SU-DHL-6 (cell line): ENCODE results near the gene GABRA5.

Experiments used
- H2AFZ ChIP-seq: fragments of 200-600 bp; sonication (generic); 2 replicates; pipeline ENCODE4 v1.6.1; 2014; ENCODE audit warnings: low read depth, mild to moderate bottlenecking, moderate library complexity, mixed read lengths, antibody characterized with exemption, low read length; ENCODE audit not compliant: severe bottlenecking
- H3F3A ChIP-seq: fragments of 200-600 bp; shearing (Covaris generic); 2 replicates; pipeline ENCODE4 v1.6.0; 2016; ENCODE audit warnings: antibody characterized with exemption, mild to moderate bottlenecking; ENCODE audit not compliant: insufficient read depth
- H3K27ac ChIP-seq: fragments of 200-600 bp; sonication (generic); 2 replicates; pipeline ENCODE4 v1.5.1; 2016; ENCODE audit warnings: low read depth, mild to moderate bottlenecking, low read length, moderate library complexity, mixed read lengths
- H3K27me3 ChIP-seq: fragments of 200-600 bp; sonication (generic), shearing (Covaris generic); 2 replicates; pipeline ENCODE4 v1.6.0; 2014; ENCODE audit warnings: mild to moderate bottlenecking, low read length
- H3K36me3 ChIP-seq: fragments of 200-600 bp; sonication (generic); 2 replicates; pipeline ENCODE4 v1.6.1; 2014; ENCODE audit warnings: mild to moderate bottlenecking, low read length, mixed read lengths
- H3K4me2 ChIP-seq: fragments of 300-600, 200-600 bp; shearing (Covaris generic), sonication (generic); 2 replicates; pipeline ENCODE4 v1.6.0; 2014; ENCODE audit warnings: low read length, low read depth, mild to moderate bottlenecking; ENCODE audit not compliant: poor library complexity, severe bottlenecking
- H3K4me3 ChIP-seq: fragments of 200-600 bp; sonication (generic); 2 replicates; pipeline ENCODE4 v1.5.1; 2014; ENCODE audit warnings: antibody characterized with exemption, low read length, mild to moderate bottlenecking, mixed read lengths; ENCODE audit not compliant: insufficient read depth, poor library complexity, severe bottlenecking
- H3K79me2 ChIP-seq: fragments of 200-600 bp; sonication (generic); 2 replicates; pipeline ENCODE4 v1.6.1; 2014; ENCODE audit warnings: mild to moderate bottlenecking, low read length, moderate library complexity; ENCODE audit not compliant: insufficient read depth
- H3K9ac ChIP-seq: fragments of 200-600 bp; sonication (generic); 2 replicates; pipeline ENCODE4 v1.7.0; 2014; ENCODE audit warnings: mild to moderate bottlenecking, low read length
- H3K9me2 ChIP-seq: fragments of 200-600 bp; sonication (generic); replicated peaks from 2 replicates; pipeline ENCODE4 v1.6.1; 2014; ENCODE audit warnings: low read length; ENCODE audit not compliant: insufficient read depth
- H3K9me3 ChIP-seq: fragments of 200-600 bp; sonication (generic); 2 replicates; pipeline ENCODE4 v1.6.1; 2014; ENCODE audit warnings: low read length, mixed read lengths; ENCODE audit not compliant: insufficient read depth
- H4K20me1 ChIP-seq: fragments of 200-600 bp; sonication (generic); 2 replicates; pipeline ENCODE4 v1.6.1; 2014; ENCODE audit warnings: low read depth, mild to moderate bottlenecking, antibody characterized with exemption, low read length, moderate library complexity, mixed read lengths
- CTCF ChIP-seq: fragments of 200-600 bp; sonication (generic); IDR thresholded peaks from one replicate; pipeline ENCODE4 v1.5.1; 2017; ENCODE audit warnings: antibody characterized with exemption, mild to moderate bottlenecking, low read length, moderate library complexity; ENCODE audit not compliant: insufficient read depth, poor library complexity, severe bottlenecking
- EZH2phosphoT487 ChIP-seq: fragments of 200-600 bp; sonication (generic), shearing (Covaris generic); conservative IDR thresholded peaks from 2 replicates; pipeline ENCODE4 v1.6.1; 2018; ENCODE audit warnings: mild to moderate bottlenecking, antibody characterized with exemption, low read length, moderate library complexity, mixed read lengths

Gene GABRA5

GRCh38 chr15:26870346-26870745 is 3.5 kb downstream of the GABRA5 start:
- Histone ChIP-seq H3K27ac (no peak overlapping the region), H3K27me3 (no peaks in the 10 kb centered on the region), H4K20me1 (no peaks in the 10 kb centered on the region), H2AFZ (no peak overlapping the region), H3K4me3 (no peak overlapping the region), H3F3A (no peaks in the 10 kb centered on the region), H3K9me2 (no peaks in the 10 kb centered on the region), H3K36me3 (no peaks in the 10 kb centered on the region), H3K9me3 (no peaks in the 10 kb centered on the region), H3K9ac (no peak overlapping the region), H3K79me2 (no peaks in the 10 kb centered on the region), H3K4me2 (no peak overlapping the region)
- TF ChIP-seq EZH2phosphoT487 (no peak), CTCF (no peak)

GRCh38 chr15:26872206-26872605 is 5.3 kb downstream of the GABRA5 start:
- Histone ChIP-seq H3K4me2 (no peak overlapping the region), H3K4me3 (no peak overlapping the region), H3K9ac (no peak overlapping the region), H3K79me2 (no peaks in the 10 kb centered on the region), H3F3A (no peaks in the 10 kb centered on the region), H3K9me3 (no peaks in the 10 kb centered on the region), H3K27me3 (no peaks in the 10 kb centered on the region), H2AFZ (no peak overlapping the region), H3K9me2 (no peaks in the 10 kb centered on the region), H4K20me1 (no peaks in the 10 kb centered on the region), H3K27ac (no peak overlapping the region), H3K36me3 (no peaks in the 10 kb centered on the region)
- TF ChIP-seq CTCF (no peak), EZH2phosphoT487 (no peak)

- Histone ChIP-seq H3K4me2 (no peak overlapping the region), H3K36me3 (no peaks in the 10 kb centered on the region), H3K9me2 (no peaks in the 10 kb centered on the region), H3K9me3 (no peaks in the 10 kb centered on the region), H3K79me2 (no peaks in the 10 kb centered on the region), H3K9ac (no peak overlapping the region), H3K4me3 (no peak overlapping the region), H2AFZ (no peak overlapping the region), H3F3A (no peaks in the 10 kb centered on the region), H4K20me1 (no peaks in the 10 kb centered on the region), H3K27me3 (no peaks in the 10 kb centered on the region), H3K27ac (no peak overlapping the region)
- TF ChIP-seq EZH2phosphoT487 (no peak), CTCF (no peak)
These were observed 7.0 kb downstream of the GABRA5 start for GRCh38 chr15:26873846-26874245.

GRCh38 chr15:26874774-26875475 is 8.1 kb downstream of the GABRA5 start:
- no peak overlapping the region for H3K4me2 ChIP-seq
- H3F3A ChIP-seq, result no peaks in the 10 kb centered on the region
- H2AFZ ChIP-seq, result no peak overlapping the region
- no peaks in the 10 kb centered on the region for H3K79me2 ChIP-seq
- H3K4me3 ChIP-seq, result no peak overlapping the region
- no peaks in the 10 kb centered on the region for H3K9me2 ChIP-seq
- no peaks in the 10 kb centered on the region for H3K27me3 ChIP-seq
- H3K9ac ChIP-seq, result no peak overlapping the region
- H4K20me1 ChIP-seq, result no peaks in the 10 kb centered on the region
- TF ChIP-seq CTCF (no peak), EZH2phosphoT487 (no peak)
- no peaks in the 10 kb centered on the region for H3K9me3 ChIP-seq
- no peaks in the 10 kb centered on the region for H3K36me3 ChIP-seq
- H3K27ac ChIP-seq, result no peak overlapping the region
